Ishikawa (cell line): ENCODE data around the gene SLC16A13.

ENCODE experiments used
- CEBPB ChIP-seq: IDR thresholded peaks from 2 replicates; pipeline ENCODE4 v1.6.1; 2012
- CREB1 ChIP-seq: IDR thresholded peaks from 2 replicates; pipeline ENCODE4 v1.6.1; 2012; ENCODE audit warnings: low read depth
- EGR1 ChIP-seq: IDR thresholded peaks from 2 replicates; pipeline ENCODE4 v1.6.1; 2012
- EP300 ChIP-seq: IDR thresholded peaks from 2 replicates; pipeline ENCODE4 v1.6.1; 2012; ENCODE audit warnings: borderline replicate concordance
- FOXM1 ChIP-seq: IDR thresholded peaks from 2 replicates; pipeline ENCODE4 v1.6.1; 2012; ENCODE audit warnings: low read depth, borderline replicate concordance
- NFIC ChIP-seq: IDR thresholded peaks from 2 replicates; pipeline ENCODE4 v1.6.1; 2012
- RAD21 ChIP-seq: IDR thresholded peaks from 2 replicates; pipeline ENCODE4 v1.6.1; 2012; ENCODE audit warnings: low read depth
- TAF1 ChIP-seq: IDR thresholded peaks from 2 replicates; pipeline ENCODE4 v1.6.1; 2012; ENCODE audit warnings: low read depth, mild to moderate bottlenecking
- TCF12 ChIP-seq: IDR thresholded peaks from 2 replicates; pipeline ENCODE4 v1.6.1; 2012; ENCODE audit warnings: low read depth
- TEAD4 ChIP-seq: IDR thresholded peaks from 2 replicates; pipeline ENCODE4 v1.6.1; 2012
- YY1 ChIP-seq: IDR thresholded peaks from 2 replicates; pipeline ENCODE4 v1.6.1; 2012; ENCODE audit warnings: low read depth
- ZBTB7A ChIP-seq: IDR thresholded peaks from 2 replicates; pipeline ENCODE4 v1.6.1; 2012; ENCODE audit warnings: low read depth
- TF ChIP-seq, protein P1 (sequence below): IDR thresholded peaks from 2 replicates; pipeline ENCODE4 v1.6.1; 2012; ENCODE audit warnings: low read depth, mild to moderate bottlenecking
- TF ChIP-seq, protein P2 (sequence below): IDR thresholded peaks from 2 replicates; pipeline ENCODE4 v1.6.1; 2012
- TF ChIP-seq, protein P3 (sequence below): IDR thresholded peaks from 2 replicates; pipeline ENCODE4 v1.6.1; 2012

Gene SLC16A13

GRCh38 chr17:7014261-7014994 is 21.4 kb upstream of the SLC16A13 start (continued):
- TF ChIP-seq NFIC = peak; percentile 49; the same call in 1 of the 2 replicates

DNA sequence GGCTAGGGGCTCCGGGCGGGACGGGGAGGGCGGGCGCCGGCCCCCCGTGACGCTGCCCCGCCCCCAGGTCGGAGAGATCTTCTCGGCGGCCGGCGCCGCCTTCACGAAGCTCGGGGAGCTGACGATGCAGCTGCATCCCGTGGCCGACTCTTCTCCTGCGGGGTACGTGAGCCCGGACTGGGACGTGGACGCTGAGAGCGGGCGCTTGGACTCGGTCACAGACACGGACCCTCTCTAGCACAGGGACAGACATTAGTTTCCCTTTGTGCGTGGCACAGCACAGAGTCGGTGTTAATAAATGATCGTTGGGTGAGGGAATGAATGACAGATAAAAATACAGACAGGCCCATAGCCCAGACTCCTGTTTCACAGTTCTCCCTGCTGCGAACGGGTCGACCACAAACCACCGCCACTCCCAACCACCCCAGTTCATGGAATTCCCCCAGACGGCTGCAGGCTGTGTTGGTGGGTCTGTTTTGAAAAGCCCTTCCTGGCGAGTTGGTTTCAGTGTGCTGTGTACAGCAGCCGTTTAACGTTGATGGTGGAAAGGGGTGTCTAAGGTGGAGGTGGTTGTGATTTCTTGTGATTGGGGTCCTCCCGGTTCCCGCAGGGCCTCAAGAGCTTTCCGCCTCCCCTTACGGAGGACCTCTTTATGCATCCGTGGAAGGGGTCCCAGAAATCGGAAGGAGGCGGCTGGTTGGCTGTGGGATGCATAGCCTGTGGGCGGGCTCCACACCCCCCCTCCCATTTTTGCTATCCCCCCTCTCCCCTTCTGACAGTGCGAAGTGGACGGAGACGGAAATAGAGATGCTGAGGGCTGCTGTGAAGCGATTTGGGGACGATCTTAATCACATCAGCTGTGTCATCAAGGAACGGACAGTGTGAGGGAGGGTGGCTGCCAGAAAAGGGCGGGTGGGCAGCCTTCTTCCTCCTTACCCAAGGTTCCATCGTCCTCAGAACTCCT is 20.5 kb upstream of the SLC16A13 start:
- TF ChIP-seq TAF1 (no peak), TEAD4 (no peak), ZBTB7A (no peak), EP300 (no peak), NFIC (no peak), TCF12 (no peak), CEBPB (no peak), FOXM1 (no peak), CREB1 (no peak), YY1 (no peak), EGR1 (no peak), RAD21 (no peak)
- TF ChIP-seq, protein P1, sequence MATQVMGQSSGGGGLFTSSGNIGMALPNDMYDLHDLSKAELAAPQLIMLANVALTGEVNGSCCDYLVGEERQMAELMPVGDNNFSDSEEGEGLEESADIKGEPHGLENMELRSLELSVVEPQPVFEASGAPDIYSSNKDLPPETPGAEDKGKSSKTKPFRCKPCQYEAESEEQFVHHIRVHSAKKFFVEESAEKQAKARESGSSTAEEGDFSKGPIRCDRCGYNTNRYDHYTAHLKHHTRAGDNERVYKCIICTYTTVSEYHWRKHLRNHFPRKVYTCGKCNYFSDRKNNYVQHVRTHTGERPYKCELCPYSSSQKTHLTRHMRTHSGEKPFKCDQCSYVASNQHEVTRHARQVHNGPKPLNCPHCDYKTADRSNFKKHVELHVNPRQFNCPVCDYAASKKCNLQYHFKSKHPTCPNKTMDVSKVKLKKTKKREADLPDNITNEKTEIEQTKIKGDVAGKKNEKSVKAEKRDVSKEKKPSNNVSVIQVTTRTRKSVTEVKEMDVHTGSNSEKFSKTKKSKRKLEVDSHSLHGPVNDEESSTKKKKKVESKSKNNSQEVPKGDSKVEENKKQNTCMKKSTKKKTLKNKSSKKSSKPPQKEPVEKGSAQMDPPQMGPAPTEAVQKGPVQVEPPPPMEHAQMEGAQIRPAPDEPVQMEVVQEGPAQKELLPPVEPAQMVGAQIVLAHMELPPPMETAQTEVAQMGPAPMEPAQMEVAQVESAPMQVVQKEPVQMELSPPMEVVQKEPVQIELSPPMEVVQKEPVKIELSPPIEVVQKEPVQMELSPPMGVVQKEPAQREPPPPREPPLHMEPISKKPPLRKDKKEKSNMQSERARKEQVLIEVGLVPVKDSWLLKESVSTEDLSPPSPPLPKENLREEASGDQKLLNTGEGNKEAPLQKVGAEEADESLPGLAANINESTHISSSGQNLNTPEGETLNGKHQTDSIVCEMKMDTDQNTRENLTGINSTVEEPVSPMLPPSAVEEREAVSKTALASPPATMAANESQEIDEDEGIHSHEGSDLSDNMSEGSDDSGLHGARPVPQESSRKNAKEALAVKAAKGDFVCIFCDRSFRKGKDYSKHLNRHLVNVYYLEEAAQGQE = no peak
- TF ChIP-seq, protein P2, sequence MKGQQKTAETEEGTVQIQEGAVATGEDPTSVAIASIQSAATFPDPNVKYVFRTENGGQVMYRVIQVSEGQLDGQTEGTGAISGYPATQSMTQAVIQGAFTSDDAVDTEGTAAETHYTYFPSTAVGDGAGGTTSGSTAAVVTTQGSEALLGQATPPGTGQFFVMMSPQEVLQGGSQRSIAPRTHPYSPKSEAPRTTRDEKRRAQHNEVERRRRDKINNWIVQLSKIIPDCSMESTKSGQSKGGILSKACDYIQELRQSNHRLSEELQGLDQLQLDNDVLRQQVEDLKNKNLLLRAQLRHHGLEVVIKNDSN = no peak
- TF ChIP-seq, protein P3, sequence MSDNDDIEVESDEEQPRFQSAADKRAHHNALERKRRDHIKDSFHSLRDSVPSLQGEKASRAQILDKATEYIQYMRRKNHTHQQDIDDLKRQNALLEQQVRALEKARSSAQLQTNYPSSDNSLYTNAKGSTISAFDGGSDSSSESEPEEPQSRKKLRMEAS = no peak

DNA sequence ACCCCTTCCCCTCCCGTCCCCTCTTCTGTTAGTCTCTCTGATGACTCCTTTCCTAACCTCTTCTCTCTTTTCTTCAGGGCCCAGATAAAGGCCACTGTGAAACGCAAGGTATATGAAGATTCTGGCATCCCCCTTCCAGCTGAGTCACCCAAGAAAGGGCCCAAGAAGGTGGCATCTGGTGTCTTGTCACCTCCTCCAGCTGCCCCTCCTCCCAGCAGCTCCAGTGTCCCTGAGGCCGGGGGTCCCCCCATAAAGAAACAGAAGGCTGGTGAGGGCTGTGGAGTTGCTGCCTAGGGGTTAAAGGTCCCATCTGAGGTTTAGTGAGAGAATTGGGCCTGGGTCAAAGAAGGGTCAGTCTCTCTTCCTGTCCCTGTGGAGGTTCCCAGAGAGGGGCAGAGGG is 19.4 kb upstream of the SLC16A13 start:
- TF ChIP-seq ZBTB7A = no peak
- TF ChIP-seq, protein P1 = no peak
- no peak for TF ChIP-seq TCF12
- no peak for TF ChIP-seq TEAD4
- TF ChIP-seq, protein P3 = no peak
- no peak for TF ChIP-seq RAD21
- TF ChIP-seq TAF1 = no peak
- no peak for TF ChIP-seq CREB1

GRCh38 chr17:7016886-7017826 is 18.7 kb upstream of the SLC16A13 start:
- TF ChIP-seq CEBPB (no peak), FOXM1 (no peak)

DNA sequence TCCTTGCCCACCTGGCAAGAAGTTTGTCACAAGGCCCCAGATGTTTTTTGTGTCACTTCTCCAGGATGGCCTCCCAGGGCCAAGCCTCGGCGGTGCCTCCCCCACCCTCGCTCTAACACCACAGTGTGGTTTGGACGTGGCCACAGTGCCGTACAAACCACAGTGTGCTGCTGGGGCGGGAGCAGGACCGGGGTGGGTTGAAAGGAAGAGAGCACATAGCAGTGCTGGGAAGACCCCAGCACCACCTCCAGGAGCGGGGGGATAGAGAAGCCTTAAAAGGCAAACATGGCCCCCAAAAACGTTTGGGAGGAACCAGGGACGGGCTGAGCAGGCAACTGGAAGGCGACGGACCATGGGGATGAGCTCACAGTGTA is 18.0 kb upstream of the SLC16A13 start:
- TF ChIP-seq CREB1 (no peak), FOXM1 (no peak), EGR1 (no peak), ZBTB7A (no peak), CEBPB (no peak), NFIC (no peak), TAF1 (no peak), TCF12 (no peak), YY1 (no peak), TEAD4 (no peak), RAD21 (no peak), EP300 (no peak)
- TF ChIP-seq, protein P3 = no peak
- TF ChIP-seq, protein P1 = no peak
- TF ChIP-seq, protein P2 = no peak
